ENCODE data around the gene HMCES.
"Not testable (repeated sequence)": the region's sequence is repeated elsewhere in the genome, so short reads cannot be mapped to it uniquely, and the experiment has no call there.

The HMCES gene

GRCh38 chr3:129257609-129258008 is 21.1 kb upstream of the HMCES start:
- no peak for DNase-seq (ENCODE audit: low read depth in 2 of 2)

- no peak for DNase-seq (ENCODE audit: low read depth in 2 of 2)
These were observed 18.8 kb upstream of the HMCES start for GRCh38 chr3:129259612-129260477.

- no peak for DNase-seq (ENCODE audit: low read depth in 2 of 2)
These were observed 18.1 kb upstream of the HMCES start for GRCh38 chr3:129260606-129261005.

- no peak for DNase-seq (ENCODE audit: low read depth in 2 of 2)
These were observed 16.8 kb upstream of the HMCES start for GRCh38 chr3:129261894-129262293.

GRCh38 chr3:129263161-129263910 is 15.3 kb upstream of the HMCES start:
- DNase-seq (ENCODE audit: low read depth in 2 of 2), result no peak

- DNase-seq (ENCODE audit: low read depth in 2 of 2), result not testable (repeated sequence)
These were observed 13.7 kb upstream of the HMCES start for GRCh38 chr3:129264994-129265393.

GRCh38 chr3:129266651-129267050 is 12.0 kb upstream of the HMCES start:
- no peak for DNase-seq (ENCODE audit: low read depth in 2 of 2)

- DNase-seq (ENCODE audit: low read depth in 2 of 2), result no peak
These were observed 10.3 kb upstream of the HMCES start for GRCh38 chr3:129268396-129268795.

- DNase-seq (ENCODE audit: low read depth in 2 of 2), result no peak
These were observed 7.0 kb upstream of the HMCES start for GRCh38 chr3:129271674-129272073.

GRCh38 chr3:129276385-129276784 is 2.3 kb upstream of the HMCES start:
- no peak for DNase-seq (ENCODE audit: low read depth in 2 of 2)

- DNase-seq (ENCODE audit: low read depth in 2 of 2), result no peak
These were observed 820 bp upstream of the HMCES start for GRCh38 chr3:129277829-129278271.

GRCh38 chr3:129278966-129279906 is 566 bp downstream of the HMCES start:
- DNase-seq (ENCODE audit: low read depth in 2 of 2), result peak; percentile 20 to 32

- DNase-seq (ENCODE audit: low read depth in 2 of 2), result no peak
These were observed 1.5 kb downstream of the HMCES start for GRCh38 chr3:129280183-129280582.

- no peak for DNase-seq (ENCODE audit: low read depth in 2 of 2)
These were observed 3.1 kb downstream of the HMCES start for GRCh38 chr3:129281726-129282125.

GRCh38 chr3:129282727-129283327 is 4.2 kb downstream of the HMCES start:
- DNase-seq (ENCODE audit: low read depth in 2 of 2), result no peak

- no peak for DNase-seq (ENCODE audit: low read depth in 2 of 2)
These were observed 7.4 kb downstream of the HMCES start for GRCh38 chr3:129286081-129286480.

- no peak for DNase-seq (ENCODE audit: low read depth in 2 of 2)
These were observed 9.8 kb downstream of the HMCES start for GRCh38 chr3:129288446-129288845.

- DNase-seq (ENCODE audit: low read depth in 2 of 2), result no peak
These were observed 10.7 kb downstream of the HMCES start for GRCh38 chr3:129289201-129289921.

- no peak for DNase-seq (ENCODE audit: low read depth in 2 of 2)
These were observed 12.7 kb downstream of the HMCES start for GRCh38 chr3:129291236-129291886.

GRCh38 chr3:129295286-129295685 is 16.6 kb downstream of the HMCES start:
- no peak for DNase-seq (ENCODE audit: low read depth in 2 of 2)
